ENCODE data around the gene PHLDA2. TPM values are rescaled to one million over a fixed set of nuclear protein-coding genes. Genes with fewer than 3 reads are reported as not detected.

Gene PHLDA2
- total and polyA plus RNA-seq, 9 of the 15 experiments (the other 6 are each of a cell fraction or from before 2014, with no cell fraction given): 0.43 to 42.4 (median 4.7) TPM

DNA sequence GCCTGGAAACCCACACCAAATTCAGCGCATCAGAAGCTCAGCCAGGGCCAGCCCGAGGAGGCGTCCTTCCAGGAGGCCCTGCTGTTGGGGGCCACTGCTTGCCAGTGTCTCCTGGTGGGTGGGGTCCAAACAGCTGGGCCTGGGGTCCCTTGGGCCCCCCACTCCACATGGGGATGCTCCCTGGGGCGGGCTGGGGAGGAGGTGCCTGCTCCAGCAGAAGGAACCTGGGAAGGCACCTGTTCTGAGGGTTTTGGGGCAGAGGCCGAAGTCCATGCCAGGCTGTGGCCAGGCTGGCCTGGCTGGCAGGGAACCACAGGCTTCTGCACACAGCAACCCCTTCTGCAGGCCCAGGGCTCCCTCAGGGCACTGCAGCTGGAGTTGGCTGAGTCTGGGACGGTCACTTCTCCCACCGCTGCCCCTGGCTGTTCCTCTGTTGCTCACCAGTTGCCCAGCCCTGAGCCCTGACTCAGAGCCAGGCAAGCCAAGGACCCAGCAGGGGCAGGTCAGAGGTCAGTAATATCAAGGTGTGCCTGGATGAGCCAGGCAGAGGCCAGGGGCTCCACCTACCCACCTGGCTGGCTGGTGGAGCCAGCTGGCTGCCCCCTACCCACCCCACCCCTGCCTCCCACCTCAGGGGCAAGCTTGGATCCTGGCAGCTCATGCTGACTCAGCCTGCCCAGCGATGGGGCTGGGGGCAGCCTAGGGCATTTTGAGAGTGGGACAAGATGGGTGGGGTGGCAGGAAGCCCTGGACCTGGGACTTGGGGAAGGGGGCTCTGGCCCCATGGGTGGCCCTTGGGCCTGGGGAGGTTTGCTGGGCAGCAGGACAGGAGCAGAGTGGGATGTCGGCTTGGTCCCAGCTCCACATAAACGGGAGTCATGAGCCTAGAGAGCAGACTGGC lies 12.0 kb upstream of the PHLDA2 start:
- POLR2A ChIA-PET: interaction anchor here (0.6 to 4.4 kb wide), 11 partner anchors 9 to 631 kb away, joined by 3 to 33 read pairs (median 3); partner anchors contain the start of genes NAP1L4 and PHLDA2
- no TSS peak for BruUV-seq (replicated peaks)
- WGBS (ENCODE audit: insufficient coverage, low coverage, missing lambda C conversion rate): 61% methylated on average over 9 of the region's 10 CpGs
- TF ChIP-seq SMC3 (conservative IDR thresholded peaks at IDR 0.05; ENCODE audit: insufficient read depth, low read depth, low read length): no peak
- 0 out of 2 replicates have a peak, but pooled peaks have one; percentile 26 for TF ChIP-seq POLR2A (conservative IDR thresholded peaks at IDR 0.05)
- TF ChIP-seq SPI1 (IDR thresholded peaks at IDR 0.05; ENCODE audit: borderline replicate concordance, low read depth, low read length): no peak
- no peak for TF ChIP-seq TCF7 (IDR thresholded peaks at IDR 0.05; ENCODE audit: borderline replicate concordance)
- no peak for TF ChIP-seq SUPT5H (IDR thresholded peaks at IDR 0.05)
- TF ChIP-seq ETV6 (IDR thresholded peaks at IDR 0.05; ENCODE audit: borderline replicate concordance in 1 of 2, low read depth in 2 of 2, low read length in 1 of 2): no peak
- TF ChIP-seq ETV6 (CRISPR knock-in tag; IDR thresholded peaks at IDR 0.05; ENCODE audit: borderline replicate concordance): no peak
- no peak for TF ChIP-seq SREBF2 (CRISPR knock-in tag; IDR thresholded peaks at IDR 0.05)
- TF ChIP-seq, protein P1, sequence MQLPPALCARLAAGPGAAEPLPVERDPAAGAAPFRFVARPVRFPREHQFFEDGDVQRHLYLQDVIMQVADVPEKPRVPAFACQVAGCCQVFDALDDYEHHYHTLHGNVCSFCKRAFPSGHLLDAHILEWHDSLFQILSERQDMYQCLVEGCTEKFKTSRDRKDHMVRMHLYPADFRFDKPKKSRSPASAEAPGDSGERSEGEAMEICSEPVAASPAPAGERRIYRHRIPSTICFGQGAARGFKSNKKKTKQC (CRISPR knock-in tag; IDR thresholded peaks at IDR 0.05): 0 out of 2 replicates have a peak, but pooled peaks have one; percentile 6
- TF ChIP-seq ZNF696 (CRISPR knock-in tag; conservative IDR thresholded peaks at IDR 0.05): no peak
- TF ChIP-seq MYNN (IDR thresholded peaks at IDR 0.05): peak; percentile 9; the same call in 1 of the 2 replicates
- TF ChIP-seq MYNN (CRISPR knock-in tag; IDR thresholded peaks at IDR 0.05): no peak
- TF ChIP-seq, protein P2, sequence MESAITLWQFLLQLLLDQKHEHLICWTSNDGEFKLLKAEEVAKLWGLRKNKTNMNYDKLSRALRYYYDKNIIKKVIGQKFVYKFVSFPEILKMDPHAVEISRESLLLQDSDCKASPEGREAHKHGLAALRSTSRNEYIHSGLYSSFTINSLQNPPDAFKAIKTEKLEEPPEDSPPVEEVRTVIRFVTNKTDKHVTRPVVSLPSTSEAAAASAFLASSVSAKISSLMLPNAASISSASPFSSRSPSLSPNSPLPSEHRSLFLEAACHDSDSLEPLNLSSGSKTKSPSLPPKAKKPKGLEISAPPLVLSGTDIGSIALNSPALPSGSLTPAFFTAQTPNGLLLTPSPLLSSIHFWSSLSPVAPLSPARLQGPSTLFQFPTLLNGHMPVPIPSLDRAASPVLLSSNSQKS (CRISPR knock-in tag; IDR thresholded peaks at IDR 0.05): no peak
- TF ChIP-seq ZNF431 (CRISPR knock-in tag; IDR thresholded peaks at IDR 0.05): no peak
- no peak for TF ChIP-seq MYBL2 (IDR thresholded peaks at IDR 0.05; ENCODE audit: low read depth)
- no peak for TF ChIP-seq MYBL2 (CRISPR knock-in tag; IDR thresholded peaks at IDR 0.05; ENCODE audit: borderline replicate concordance)
- no peak for TF ChIP-seq U2AF2 (optimal IDR thresholded peaks at IDR 0.05; ENCODE audit: low read depth, low read length)
- TF ChIP-seq RNF2 (IDR thresholded peaks at IDR 0.05): no peak
- no peak for TF ChIP-seq NFIC (IDR thresholded peaks at IDR 0.05)
- peak; percentile 62 for TF ChIP-seq POLR2G (IDR thresholded peaks at IDR 0.05; ENCODE audit: low read depth, low read length)
- TF ChIP-seq, protein P3, sequence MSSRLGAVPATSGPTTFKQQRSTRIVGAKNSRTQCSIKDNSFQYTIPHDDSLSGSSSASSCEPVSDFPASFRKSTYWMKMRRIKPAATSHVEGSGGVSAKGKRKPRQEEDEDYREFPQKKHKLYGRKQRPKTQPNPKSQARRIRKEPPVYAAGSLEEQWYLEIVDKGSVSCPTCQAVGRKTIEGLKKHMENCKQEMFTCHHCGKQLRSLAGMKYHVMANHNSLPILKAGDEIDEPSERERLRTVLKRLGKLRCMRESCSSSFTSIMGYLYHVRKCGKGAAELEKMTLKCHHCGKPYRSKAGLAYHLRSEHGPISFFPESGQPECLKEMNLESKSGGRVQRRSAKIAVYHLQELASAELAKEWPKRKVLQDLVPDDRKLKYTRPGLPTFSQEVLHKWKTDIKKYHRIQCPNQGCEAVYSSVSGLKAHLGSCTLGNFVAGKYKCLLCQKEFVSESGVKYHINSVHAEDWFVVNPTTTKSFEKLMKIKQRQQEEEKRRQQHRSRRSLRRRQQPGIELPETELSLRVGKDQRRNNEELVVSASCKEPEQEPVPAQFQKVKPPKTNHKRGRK (tag; IDR thresholded peaks at IDR 0.05): no peak

More for the DNA sequence above, 12.0 kb upstream of the PHLDA2 start:
- H3K79me2 ChIP-seq (ENCODE audit: control insufficient read depth, insufficient read depth, low read length): no peaks in the 10 kb centered on the region
- peak overlapping the region in 1 of 2 experiments; percentile 53; a peak in 1 of 4 replicates for H3K9ac ChIP-seq (ENCODE audit: insufficient read depth in 1 of 2, low read depth in 2 of 2, low read length in 2 of 2)
- DNase-seq (ENCODE audit: extremely low read depth in 1 of 4, low spot score in 3 of 4) (no peak), FAIRE-seq (no peak), ATAC-seq (no peak; the same call in 2 of the 3 replicates)
- peaks cover 9% of the 10 kb centered on the region for H3K9me3 ChIP-seq (replicated peaks; ENCODE audit: control insufficient read depth, insufficient read depth, low read depth, low read length)
- H3K4me1 ChIP-seq (replicated peaks in 1 of 2; ENCODE audit: control insufficient read depth in 2 of 2, insufficient read depth in 2 of 2, low read length in 2 of 2): peaks cover 0 to 32% of the 10 kb centered on the region in 2 experiments; a peak in 2 of 5 replicates
- no peaks in the 10 kb centered on the region for H3K9me1 ChIP-seq (ENCODE audit: control insufficient read depth, insufficient read depth, low read length)
- CTCF ChIA-PET (ENCODE audit: low intra/inter-chr PET ratio): no interaction called here
- H3K36me3 ChIP-seq (ENCODE audit: control insufficient read depth, insufficient read depth, low read length): peaks cover 29% of the 10 kb centered on the region; the same call in 2 of the 3 replicates
- H3K27me3 ChIP-seq (ENCODE audit: control insufficient read depth in 2 of 2, insufficient read depth in 2 of 2, low read length in 2 of 2): no peaks in the 10 kb centered on the region
- no peak overlapping the region for H2AFZ ChIP-seq (ENCODE audit: low read depth, low read length)
- intact Hi-C loops (cut with micrococcal nuclease) (no loop called here), in situ Hi-C loops (cut with MboI) (no loop called here)
- no peak overlapping the region for H3K4me3 ChIP-seq
- H3K27ac ChIP-seq (ENCODE audit: extremely low read depth, low read depth, low read length): no peak overlapping the region
- H4K20me1 ChIP-seq (replicated peaks; ENCODE audit: control insufficient read depth, insufficient read depth, low read length): no peaks in the 10 kb centered on the region
- H3K4me2 ChIP-seq (ENCODE audit: insufficient read depth, low read length): no peak overlapping the region

All from K562 (cell line).